GM18511 (cell line): Measurements from ENCODE around the gene FBXO34.

ENCODE experiments used
- ATAC-seq: cut with Tn5 transposase; IDR thresholded peaks from one replicate; pipeline ENCODE4 v1.9.1; 2021; ENCODE audit warnings: mild to moderate bottlenecking, moderate library complexity; ENCODE audit not compliant: unreplicated experiment

Gene FBXO34

GRCh38 chr14:55270832-55271571 is at the start of gene FBXO34:
Gene FBXO34 (plus strand): TSS chr14:55271421. CDS start chr14:55350391, 78,970 bp downstream.
- peak; percentile 87 for ATAC-seq

- no peak for ATAC-seq
These were observed 49.3 kb upstream of the FBXO34 start for GRCh38 chr14:55221968-55222367.

GRCh38 chr14:55223364-55223763 is 47.9 kb upstream of the FBXO34 start:
- ATAC-seq, result no peak

GRCh38 chr14:55228261-55228660 is 43.0 kb upstream of the FBXO34 start:
- no peak for ATAC-seq

- ATAC-seq, result no peak
These were observed 37.6 kb upstream of the FBXO34 start for GRCh38 chr14:55233591-55233990.

GRCh38 chr14:55238019-55238680 is 33.1 kb upstream of the FBXO34 start:
- no peak for ATAC-seq

GRCh38 chr14:55239320-55239719 is 31.9 kb upstream of the FBXO34 start:
- ATAC-seq, result no peak

- no peak for ATAC-seq
These were observed 30.6 kb upstream of the FBXO34 start for GRCh38 chr14:55240526-55241178.

GRCh38 chr14:55241673-55242072 is 29.5 kb upstream of the FBXO34 start:
- ATAC-seq, result no peak

GRCh38 chr14:55243386-55243785 is 27.8 kb upstream of the FBXO34 start:
- ATAC-seq, result no peak

- ATAC-seq, result no peak
These were observed 27.4 kb upstream of the FBXO34 start for GRCh38 chr14:55243813-55244212.

GRCh38 chr14:55245657-55246268 is 25.5 kb upstream of the FBXO34 start:
- no peak for ATAC-seq

- ATAC-seq, result no peak
These were observed 22.8 kb upstream of the FBXO34 start for GRCh38 chr14:55248411-55248810.

- no peak for ATAC-seq
These were observed 21.8 kb upstream of the FBXO34 start for GRCh38 chr14:55249423-55249822.

- no peak for ATAC-seq
These were observed 17.9 kb upstream of the FBXO34 start for GRCh38 chr14:55253276-55253675.

GRCh38 chr14:55254581-55254980 is 16.6 kb upstream of the FBXO34 start:
- ATAC-seq, result no peak

- ATAC-seq, result no peak
These were observed 15.2 kb upstream of the FBXO34 start for GRCh38 chr14:55255979-55256378.

GRCh38 chr14:55256586-55256985 is 14.6 kb upstream of the FBXO34 start:
- no peak for ATAC-seq

GRCh38 chr14:55265197-55265596 is 6.0 kb upstream of the FBXO34 start:
- ATAC-seq, result no peak

GRCh38 chr14:55267820-55268219 is 3.4 kb upstream of the FBXO34 start:
- ATAC-seq, result no peak

GRCh38 chr14:55271572-55272298 is 514 bp downstream of the FBXO34 start:
- peak; percentile 51 for ATAC-seq
